Glomerular endothelial cell (primary cell): ENCODE data around the gene ARL13A. TPM values are rescaled to one million over a fixed set of nuclear protein-coding genes. Genes with fewer than 3 reads are reported as not detected.
"Not testable (repeated sequence)": the region's sequence is repeated elsewhere in the genome, so short reads cannot be mapped to it uniquely, and the experiment has no call there.

Experiments
- DNase-seq: peaks from one replicate; pipeline ENCODE4 v3.0.0-alpha.2; 2011; ENCODE audit warnings: low read depth, low spot score; ENCODE audit errors: extremely low read depth
- total RNA-seq: library from RNA; depleted of rRNA; stranded (reverse); fragments of >200 nt; gene quantifications from 2 replicates; pipeline ENCODE4 v1.2.3, GENCODE V29; 2015

Gene ARL13A
- total RNA-seq = not detected in 2 replicates

GRCh38 chrX:100969408-100969807 is at the start of gene ARL13A:
ARL13A (plus strand) TSS chrX:100969708; CDS start chrX:100973690, 3,982 bp downstream.
- DNase-seq = no peak

- DNase-seq = no peak
These were observed 45.1 kb upstream of the ARL13A start for GRCh38 chrX:100924375-100924774.

- DNase-seq = no peak
These were observed 43.1 kb upstream of the ARL13A start for GRCh38 chrX:100926453-100926852.

GRCh38 chrX:100928660-100929613 is 40.6 kb upstream of the ARL13A start, which contains the start of gene XKRX:
XKRX (minus strand) TSS chrX:100928917; CDS start chrX:100928304, 613 bp downstream.
- DNase-seq = no peak

GRCh38 chrX:100931218-100931924 is 38.1 kb upstream of the ARL13A start:
- DNase-seq = no peak

- DNase-seq = no peak
These were observed 37.6 kb upstream of the ARL13A start for GRCh38 chrX:100931925-100932285.

GRCh38 chrX:100935767-100936166 is 33.7 kb upstream of the ARL13A start:
- DNase-seq = no peak

- DNase-seq = no peak
These were observed 30.2 kb upstream of the ARL13A start for GRCh38 chrX:100939333-100939732.

GRCh38 chrX:100944601-100945000 is 24.9 kb upstream of the ARL13A start:
- no peak for DNase-seq

GRCh38 chrX:100946299-100946927 is 23.1 kb upstream of the ARL13A start:
- DNase-seq = no peak

GRCh38 chrX:100948557-100948956 is 21.0 kb upstream of the ARL13A start:
- DNase-seq = no peak

- DNase-seq = no peak
These were observed 6.7 kb upstream of the ARL13A start for GRCh38 chrX:100962811-100963210.

GRCh38 chrX:100964362-100964761 is 5.1 kb upstream of the ARL13A start:
- no peak for DNase-seq

GRCh38 chrX:100969936-100970335 is 428 bp downstream of the ARL13A start:
- no peak for DNase-seq

GRCh38 chrX:100973411-100973810 is 3.9 kb downstream of the ARL13A start:
- peak; percentile 27 for DNase-seq

GRCh38 chrX:100975212-100975611 is 5.7 kb downstream of the ARL13A start:
- DNase-seq = no peak

GRCh38 chrX:100976211-100976610 is 6.7 kb downstream of the ARL13A start:
- no peak for DNase-seq

- no peak for DNase-seq
These were observed 10.5 kb downstream of the ARL13A start for GRCh38 chrX:100979881-100980607.

GRCh38 chrX:100980608-100981497 is 11.3 kb downstream of the ARL13A start:
- no peak for DNase-seq

- DNase-seq = not testable (repeated sequence)
These were observed 12.0 kb downstream of the ARL13A start for GRCh38 chrX:100981498-100981845.
